Mammary epithelial cell (primary cell): ENCODE measurements around the gene SCARF1.

Experiments
- CTCF ChIP-seq, 2 donors: IDR thresholded peaks in 1 of 2; conservative IDR thresholded peaks in 1 of 2; 2 replicates each; pipeline ENCODE4 v1.5.1; 2011 to 2012; ENCODE audit warnings: inconsistent platforms in 2 of 2, low read length in 2 of 2, mild to moderate bottlenecking in 2 of 2, control low read depth in 1 of 2, low read depth in 1 of 2; ENCODE audit not compliant: insufficient read depth in 1 of 2; ENCODE audit errors: extremely low read depth in 1 of 2
- EZH2 ChIP-seq: IDR thresholded peaks from 2 replicates; pipeline ENCODE4 v1.6.1; 2012; ENCODE audit warnings: low read length, inconsistent platforms, borderline replicate concordance

- TF ChIP-seq CTCF (conservative IDR thresholded peaks at IDR 0.05 in 1 of 2, IDR thresholded peaks at IDR 0.05 in 1 of 2; ENCODE audit: extremely low read depth in 1 of 2, insufficient read depth in 1 of 2, low read depth in 1 of 2, low read length in 2 of 2) (no peak), EZH2 (no peak)
Measured at GRCh38 chr17:1584167-1584566, 61.4 kb downstream of the SCARF1 start.
